HL-60/S4 (cell line): ENCODE results near the gene JPH2.
"Not testable (repeated sequence)": the region's sequence is repeated elsewhere in the genome, so short reads cannot be mapped to it uniquely, and the experiment has no call there.

Experiments
- in situ Hi-C: fragments of 300-500 bp; cut with MboI; formaldehyde crosslinking; loops from 2 replicates; pipeline ENCODE4 v1.14.3; 2022; ENCODE audit warnings: low sequenced_read_pairs

JPH2 gene

GRCh38 chr20:44187054-44187771 is at the start of gene JPH2:
JPH2 (minus strand) TSS chr20:44187188; CDS start chr20:44186705, 483 bp downstream.
- in situ Hi-C loops = loop anchor here (5.0 kb wide), 1 partner anchor 70 kb away; no protein-coding TSS in a partner anchor

DNA sequence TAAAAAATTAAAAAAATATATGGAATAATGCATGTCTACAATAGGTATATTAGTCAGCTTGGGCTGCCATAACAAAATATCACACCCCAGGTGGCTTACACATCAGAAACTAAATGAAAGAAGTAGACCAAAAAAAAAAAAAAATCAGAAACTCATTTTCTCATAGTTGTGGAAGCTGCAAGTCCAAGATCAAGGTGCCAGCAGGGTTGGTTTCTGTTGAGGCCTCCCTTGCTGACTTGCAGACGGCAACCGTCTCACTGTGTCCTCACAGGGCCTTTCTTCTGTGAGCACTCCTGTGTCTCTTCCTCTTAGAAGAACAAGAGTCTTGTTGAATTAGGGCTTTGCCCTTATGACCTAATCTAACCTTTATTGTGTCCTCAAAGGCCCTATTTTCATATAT is 48.7 kb upstream of the JPH2 start:
- in situ Hi-C loops = no loop called here

- in situ Hi-C loops = no loop called here
Measured at GRCh38 chr20:44234566-44235317, 47.8 kb upstream of the JPH2 start.

- in situ Hi-C loops = no loop called here
Measured at GRCh38 chr20:44233436-44234016, 46.5 kb upstream of the JPH2 start.

DNA sequence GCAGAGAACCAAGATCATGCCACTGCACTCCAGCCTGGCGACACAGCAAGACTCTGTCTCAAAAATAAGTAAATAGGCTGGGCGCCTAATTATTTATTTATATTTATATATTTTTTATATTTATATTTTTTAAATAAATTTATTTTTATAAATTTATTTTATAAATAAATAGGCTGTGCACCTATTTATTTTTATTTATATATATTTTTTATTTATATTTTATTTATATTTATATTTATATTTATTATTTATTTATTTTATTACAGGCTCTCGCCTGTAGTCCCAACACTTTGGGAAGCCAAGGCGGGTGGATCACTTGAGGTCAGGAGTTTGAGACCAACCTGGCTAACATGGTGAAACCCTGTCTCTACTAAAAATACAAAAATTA is 45.5 kb upstream of the JPH2 start:
- in situ Hi-C loops = not testable (repeated sequence)

GRCh38 chr20:44231713-44232468 is 44.9 kb upstream of the JPH2 start:
- in situ Hi-C loops = no loop called here

GRCh38 chr20:44231193-44231592 is 44.2 kb upstream of the JPH2 start:
- in situ Hi-C loops = no loop called here

- in situ Hi-C loops = no loop called here
Measured at GRCh38 chr20:44228465-44229258, 41.7 kb upstream of the JPH2 start.

DNA sequence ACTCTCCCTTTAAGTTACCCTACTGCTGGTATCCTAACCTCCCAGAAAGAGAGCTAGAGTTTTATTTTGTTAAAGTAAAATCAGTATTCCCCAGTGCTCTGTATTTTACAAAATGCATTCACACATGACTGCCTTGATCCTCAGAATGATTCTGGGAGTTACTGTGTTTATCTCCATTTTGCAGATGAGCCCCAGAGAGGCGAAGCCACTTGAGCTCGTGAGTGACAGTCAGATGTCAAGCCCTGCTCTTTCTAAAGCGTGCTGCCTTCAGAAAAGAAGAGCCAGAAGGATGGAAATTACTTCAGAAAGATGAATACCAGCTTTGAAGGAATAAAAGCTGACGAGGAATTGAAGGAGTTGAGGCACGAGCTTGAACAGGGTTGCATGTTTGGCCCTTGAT is 37.6 kb upstream of the JPH2 start:
- in situ Hi-C loops = no loop called here

DNA sequence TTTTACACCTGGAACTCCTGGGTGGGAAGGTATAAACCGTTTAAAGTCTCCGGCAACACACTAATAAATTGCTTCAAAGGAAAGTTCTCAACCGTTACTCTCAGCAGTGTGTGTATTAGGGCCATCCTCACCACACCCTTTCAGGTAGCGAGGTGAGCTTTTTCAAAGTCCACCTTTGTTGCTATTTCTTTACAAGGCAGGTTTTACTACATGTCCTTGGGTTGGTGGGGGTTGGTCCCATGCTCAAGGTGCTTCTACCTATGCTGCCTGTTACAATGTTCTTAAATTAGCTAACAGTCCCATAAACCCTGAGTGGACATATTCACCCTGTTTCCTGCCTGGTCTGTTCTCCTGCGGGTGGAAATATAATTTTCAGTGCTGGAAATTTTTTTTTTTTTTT is 36.7 kb upstream of the JPH2 start:
- in situ Hi-C loops = no loop called here

DNA sequence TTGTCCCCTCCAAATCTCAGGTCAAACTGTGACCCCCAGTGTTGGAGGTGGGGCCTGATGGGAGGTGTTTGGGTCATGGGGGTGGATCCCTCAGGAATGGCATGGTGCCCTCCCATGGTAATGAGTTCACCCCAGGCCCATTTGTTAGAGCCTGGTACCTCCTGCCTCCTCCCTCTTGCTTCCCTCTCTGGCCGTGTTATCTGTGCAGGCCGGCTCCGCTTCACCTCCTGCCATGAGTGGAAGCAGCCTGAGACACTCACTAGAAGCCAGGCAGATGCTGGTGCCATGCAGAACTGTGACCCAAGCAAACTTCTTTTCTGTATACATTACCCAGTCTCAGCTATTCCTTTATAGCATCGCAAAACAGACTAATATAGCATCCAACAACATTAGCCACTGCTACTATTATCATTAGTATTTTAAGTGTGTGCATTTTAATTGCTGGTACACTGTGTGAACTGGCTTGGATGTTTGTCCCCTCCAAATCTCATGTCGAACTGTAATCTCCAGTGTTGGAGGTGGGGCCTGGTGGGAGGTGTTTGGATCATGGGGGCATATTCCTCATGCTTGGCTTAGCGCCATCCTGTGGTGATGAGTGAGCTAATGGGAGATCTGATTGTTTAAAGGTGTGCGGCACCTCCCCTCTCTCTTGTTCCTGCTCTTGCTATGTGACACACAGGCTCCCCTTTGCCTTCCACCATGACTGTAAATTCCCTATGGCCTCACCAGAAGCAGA is 35.8 kb upstream of the JPH2 start:
- in situ Hi-C loops = no loop called here

GRCh38 chr20:44222027-44222426 is 35.0 kb upstream of the JPH2 start:
- in situ Hi-C loops = no loop called here

GRCh38 chr20:44221368-44221954 is 34.5 kb upstream of the JPH2 start:
- in situ Hi-C loops = no loop called here

DNA sequence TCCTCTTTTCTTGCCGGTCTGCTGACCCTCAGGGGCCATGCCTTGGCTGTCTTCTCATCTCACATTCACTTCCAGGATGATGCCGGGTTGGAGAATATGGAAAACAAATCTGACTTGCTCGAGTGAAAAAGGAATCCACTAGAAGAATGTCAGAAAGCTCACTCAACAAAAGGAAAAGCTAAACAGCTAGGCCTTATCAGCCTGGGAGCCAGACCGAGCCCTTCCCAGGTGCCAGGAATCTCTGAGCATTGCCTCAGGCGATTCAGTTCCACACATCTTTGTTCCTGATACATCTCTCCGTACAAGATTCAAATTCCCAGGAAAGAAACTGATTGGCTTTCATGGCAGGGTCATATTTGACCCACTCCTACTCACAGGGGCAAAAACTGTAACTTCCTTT is 32.8 kb upstream of the JPH2 start:
- in situ Hi-C loops = loop anchor here (10.0 kb wide), 1 partner anchor 245 kb away; no protein-coding TSS in a partner anchor

- in situ Hi-C loops = loop anchor here (10.0 kb wide), 1 partner anchor 246 kb away; no protein-coding TSS in a partner anchor
Measured at GRCh38 chr20:44219170-44219730, 32.3 kb upstream of the JPH2 start.

GRCh38 chr20:44218446-44218845 is 31.5 kb upstream of the JPH2 start:
- in situ Hi-C loops = loop anchor here (10.0 kb wide), 1 partner anchor 246 kb away; no protein-coding TSS in a partner anchor

- in situ Hi-C loops = loop anchor here (10.0 kb wide), 1 partner anchor 247 kb away; no protein-coding TSS in a partner anchor
Measured at GRCh38 chr20:44217342-44218092, 30.5 kb upstream of the JPH2 start.

- in situ Hi-C loops = loop anchor here (10.0 kb wide), 1 partner anchor 250 kb away; no protein-coding TSS in a partner anchor
Measured at GRCh38 chr20:44215125-44215524, 28.1 kb upstream of the JPH2 start.
